Measurements from ENCODE around the gene OR10X1. TPM values are rescaled to one million over a fixed set of nuclear protein-coding genes. Genes with fewer than 3 reads are reported as not detected.

OR10X1 gene
- total and polyA plus RNA-seq, 2 of the 4 experiments (the other 2 are of a cell fraction), result not detected

GRCh38 chr1:158547533-158547932, 32.2 kb downstream of the OR10X1 start:
- H4K20me1 ChIP-seq (ENCODE audit: insufficient read depth, low read length), result no peaks in the 10 kb centered on the region
- no peak overlapping the region for H3K23ac ChIP-seq (ENCODE audit: low read depth, low read length)
- H3K36me3 ChIP-seq (ENCODE audit: control insufficient read depth, insufficient read depth, low read length), result no peaks in the 10 kb centered on the region
- no peak overlapping the region for H4K91ac ChIP-seq (ENCODE audit: insufficient read depth, low read depth, low read length)
- CTCF ChIA-PET, result no interaction called here
- no peak overlapping the region for H2BK5ac ChIP-seq (ENCODE audit: low read depth, low read length, poor library complexity, severe bottlenecking)
- H4K8ac ChIP-seq (ENCODE audit: low read depth in 2 of 2, low read length in 2 of 2), result no peak overlapping the region
- H3K9me1 ChIP-seq (ENCODE audit: insufficient read depth, low read length), result no peaks in the 10 kb centered on the region
- no peaks in the 10 kb centered on the region for H3K79me1 ChIP-seq (ENCODE audit: low read depth in 1 of 2, low read length in 2 of 2)
- H2BK20ac ChIP-seq (ENCODE audit: low read depth, low read length), result no peak overlapping the region
- no TSS peak for BruUV-seq (replicated peaks)
- H3K27me3 ChIP-seq (ENCODE audit: control insufficient read depth, insufficient read depth, low read length), result no peaks in the 10 kb centered on the region
- no peak overlapping the region for H4K5ac ChIP-seq (ENCODE audit: low read depth, low read length)
- H2BK120ac ChIP-seq (ENCODE audit: low read depth, low read length), result no peak overlapping the region
- H3K4ac ChIP-seq (ENCODE audit: low read depth, low read length), result no peak overlapping the region
- no peak overlapping the region for H3K4me2 ChIP-seq (ENCODE audit: low read depth, low read length)
- DNase-seq (no peak), ATAC-seq (ENCODE audit: low read depth) (no peak)
- no peak overlapping the region for H2BK15ac ChIP-seq (ENCODE audit: low read depth, low read length)
- no peaks in the 10 kb centered on the region for H3K9me3 ChIP-seq (ENCODE audit: control insufficient read depth, insufficient read depth, low read length)
- no CpG with 5 or more reads among the region's 2 CpGs for WGBS, 2 experiments (ENCODE audit: extremely low coverage in 2 of 2, insufficient read length in 1 of 2)
- H2AK5ac ChIP-seq (ENCODE audit: low read depth, low read length), result no peak overlapping the region
- no peaks in the 10 kb centered on the region for H3K4me1 ChIP-seq (ENCODE audit: control insufficient read depth, insufficient read depth, low read length)
- in situ Hi-C loops (cut with MboI; ENCODE audit: low sequenced_read_pairs), result no loop called here
- H3K18ac ChIP-seq (ENCODE audit: low read depth, low read length), result no peak overlapping the region
- no peak overlapping the region for H2AFZ ChIP-seq (replicated peaks; ENCODE audit: low read length, poor library complexity)
- no peak overlapping the region for H2AK9ac ChIP-seq (replicated peaks; ENCODE audit: low read depth, low read length, poor library complexity)
- no peak overlapping the region for H3K4me3 ChIP-seq (ENCODE audit: insufficient read depth, low read depth, low read length)
- dilution Hi-C loops (cut with HindIII; ENCODE audit: low sequenced_read_pairs, unreplicated experiment), result no loop called here
- H3K27ac ChIP-seq (ENCODE audit: insufficient read depth, low read length), result no peak overlapping the region
- H3K56ac ChIP-seq (ENCODE audit: extremely low read depth, insufficient read depth, low read length), result no peak overlapping the region
- no peak overlapping the region for H3K14ac ChIP-seq (replicated peaks; ENCODE audit: low read depth, low read length)
- TF ChIP-seq NFE2L2 (IDR thresholded peaks at IDR 0.05; ENCODE audit: low read depth, low read length) (no peak), SMC3 (IDR thresholded peaks at IDR 0.05; ENCODE audit: low read depth, low read length) (no peak), MAFK (IDR thresholded peaks at IDR 0.05; ENCODE audit: low read depth, low read length) (no peak), MAZ (IDR thresholded peaks at IDR 0.05; ENCODE audit: borderline replicate concordance, low read depth, low read length) (no peak), RCOR1 (IDR thresholded peaks at IDR 0.05; ENCODE audit: insufficient replicate concordance, low read length) (no peak), POLR2A (IDR thresholded peaks at IDR 0.05; ENCODE audit: low read depth, low read length) (no peak), MXI1 (IDR thresholded peaks at IDR 0.05; ENCODE audit: borderline replicate concordance, low read depth, low read length) (no peak), RAD21 (IDR thresholded peaks at IDR 0.05; ENCODE audit: low read length) (no peak), BHLHE40 (IDR thresholded peaks at IDR 0.05; ENCODE audit: low read depth, low read length) (no peak)
- TF ChIP-seq, protein P1, sequence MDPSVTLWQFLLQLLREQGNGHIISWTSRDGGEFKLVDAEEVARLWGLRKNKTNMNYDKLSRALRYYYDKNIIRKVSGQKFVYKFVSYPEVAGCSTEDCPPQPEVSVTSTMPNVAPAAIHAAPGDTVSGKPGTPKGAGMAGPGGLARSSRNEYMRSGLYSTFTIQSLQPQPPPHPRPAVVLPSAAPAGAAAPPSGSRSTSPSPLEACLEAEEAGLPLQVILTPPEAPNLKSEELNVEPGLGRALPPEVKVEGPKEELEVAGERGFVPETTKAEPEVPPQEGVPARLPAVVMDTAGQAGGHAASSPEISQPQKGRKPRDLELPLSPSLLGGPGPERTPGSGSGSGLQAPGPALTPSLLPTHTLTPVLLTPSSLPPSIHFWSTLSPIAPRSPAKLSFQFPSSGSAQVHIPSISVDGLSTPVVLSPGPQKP (IDR thresholded peaks at IDR 0.05; ENCODE audit: borderline replicate concordance, low read depth, low read length), result no peak
- POLR2A ChIA-PET (ENCODE audit: unreplicated experiment), result no interaction called here
- intact Hi-C loops (cut with micrococcal nuclease), result no loop called here
- no peak overlapping the region for H3K9ac ChIP-seq (ENCODE audit: low read depth, low read length)
